HepG2 (cell line): Measurements from ENCODE around the gene PXMP4. TPM values are rescaled to one million over a fixed set of nuclear protein-coding genes. Genes with fewer than 3 reads are reported as not detected.

Source experiments
- AHR ChIP-seq: IDR thresholded peaks from 2 replicates; pipeline ENCODE4 v1.6.1; 2018; ENCODE audit warnings: missing genetic modification reagents, missing compliant biosample characterization
- ATM ChIP-seq: fragments of 450-650 bp; IDR thresholded peaks from 2 replicates; pipeline ENCODE4 v1.7.1; 2017; ENCODE audit warnings: mild to moderate bottlenecking, borderline replicate concordance
- MXI1 ChIP-seq: IDR thresholded peaks from 3 replicates; pipeline ENCODE4 v1.6.1; 2012; ENCODE audit warnings: low read depth, low read length, inconsistent platforms, borderline replicate concordance
- RFXANK ChIP-seq: IDR thresholded peaks from 2 replicates; pipeline ENCODE4 v1.6.1; 2016
- TARDBP ChIP-seq: sonication (generic); formaldehyde crosslinking; IDR thresholded peaks from 2 replicates; pipeline ENCODE4 v1.8.0; 2022; ENCODE audit warnings: mild to moderate bottlenecking, missing genetic modification reagents
- ZFYVE20 ChIP-seq: sonication (generic); formaldehyde crosslinking; IDR thresholded peaks from 2 replicates; pipeline ENCODE4 v1.8.0; 2023; ENCODE audit warnings: low read depth, mild to moderate bottlenecking, moderate library complexity, missing genetic modification reagents, borderline replicate concordance
- ZNF292 ChIP-seq: sonication (generic); formaldehyde crosslinking; IDR thresholded peaks from 2 replicates; pipeline ENCODE4 v1.8.1; 2022; ENCODE audit warnings: mild to moderate bottlenecking, low read depth, missing genetic modification reagents, borderline replicate concordance
- ZNF354B ChIP-seq: sonication (generic); formaldehyde crosslinking; IDR thresholded peaks from 2 replicates; pipeline ENCODE4 v1.8.0; 2022; ENCODE audit warnings: mild to moderate bottlenecking, missing genetic modification reagents
- ZNF362 ChIP-seq: sonication (generic); formaldehyde crosslinking; IDR thresholded peaks from 2 replicates; pipeline ENCODE4 v1.4.0; 2020; ENCODE audit warnings: missing genetic modification reagents, mild to moderate bottlenecking, borderline replicate concordance
- ZNF563 ChIP-seq: sonication (generic); formaldehyde crosslinking; IDR thresholded peaks from 2 replicates; pipeline ENCODE4 v1.8.0; 2022; ENCODE audit warnings: mild to moderate bottlenecking, moderate library complexity, missing genetic modification reagents
- ZNF564 ChIP-seq: sonication (generic); formaldehyde crosslinking; IDR thresholded peaks from 2 replicates; pipeline ENCODE4 v1.8.1; 2023; ENCODE audit warnings: mild to moderate bottlenecking, missing genetic modification reagents
- ZNF768 ChIP-seq: sonication (generic); formaldehyde crosslinking; IDR thresholded peaks from 2 replicates; pipeline ENCODE4 v1.4.0; 2020; ENCODE audit warnings: missing genetic modification reagents
- polyA plus RNA-seq, 8 experiments: library from polyadenylated mRNA; depleted of rRNA in 3 of 8; stranded (reverse) in 7 of 8; unstranded in 1 of 8; fragments of >200 nt; fragmentation: Illumina TruSeq in 4 of 8; extraction: Trizol in 4 of 8; gene quantifications; 2 replicates each; pipeline versions ENCODE4 v1.2.1 to v1.2.3, GENCODE V29; 2011 to 2016; ENCODE audit warnings: low read depth in 4 of 8, missing spikeins in 1 of 8, mixed read lengths in 1 of 8; ENCODE audit not compliant: insufficient read depth in 1 of 8
- total RNA-seq, 5 experiments: library from RNA; depleted of rRNA; stranded (reverse); fragments of >200 nt; fragmentation: Illumina TruSeq; extraction: Trizol; gene quantifications; 2 replicates each; pipeline ENCODE4 v1.2.3, GENCODE V29; 2016; ENCODE audit warnings: low read depth in 1 of 5
- TF ChIP-seq, protein P1 (sequence below), 2 experiments: sonication (generic) in 1 of 2; formaldehyde crosslinking in 1 of 2; IDR thresholded peaks; 2 replicates each; pipeline versions ENCODE4 v1.5.1 to v1.6.1; 2011 to 2020; ENCODE audit warnings: borderline replicate concordance in 1 of 2, low read depth in 1 of 2, low read length in 1 of 2, mild to moderate bottlenecking in 1 of 2, missing genetic modification reagents in 1 of 2, moderate library complexity in 1 of 2
- TF ChIP-seq, protein P2 (sequence below): IDR thresholded peaks from 2 replicates; pipeline ENCODE4 v1.6.1; 2016; ENCODE audit warnings: mild to moderate bottlenecking, missing biosample characterization, missing genetic modification reagents
- TF ChIP-seq, protein P3 (sequence below): sonication (generic); formaldehyde crosslinking; IDR thresholded peaks from 2 replicates; pipeline ENCODE4 v1.9.0; 2021; ENCODE audit warnings: missing genetic modification reagents, borderline replicate concordance
- TF ChIP-seq, protein P4 (sequence below): sonication (generic); formaldehyde crosslinking; IDR thresholded peaks from 2 replicates; pipeline ENCODE4 v1.8.1; 2023; ENCODE audit warnings: mild to moderate bottlenecking, inconsistent platforms, moderate library complexity, missing genetic modification reagents, borderline replicate concordance

Gene PXMP4
- total and polyA plus RNA-seq, 2 of the 13 experiments (the other 11 are each of a cell fraction or from before 2014, with no cell fraction given), result not detected

GRCh38 chr20:33686100-33686983 is 33.8 kb downstream of the PXMP4 start, which contains the start of gene E2F1 (continued):
- TF ChIP-seq, protein P1, sequence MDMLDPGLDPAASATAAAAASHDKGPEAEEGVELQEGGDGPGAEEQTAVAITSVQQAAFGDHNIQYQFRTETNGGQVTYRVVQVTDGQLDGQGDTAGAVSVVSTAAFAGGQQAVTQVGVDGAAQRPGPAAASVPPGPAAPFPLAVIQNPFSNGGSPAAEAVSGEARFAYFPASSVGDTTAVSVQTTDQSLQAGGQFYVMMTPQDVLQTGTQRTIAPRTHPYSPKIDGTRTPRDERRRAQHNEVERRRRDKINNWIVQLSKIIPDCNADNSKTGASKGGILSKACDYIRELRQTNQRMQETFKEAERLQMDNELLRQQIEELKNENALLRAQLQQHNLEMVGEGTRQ (IDR thresholded peaks at IDR 0.05; ENCODE audit: low read depth, low read length), result peak; percentile 46
- TF ChIP-seq, protein P1 (CRISPR knock-in tag; IDR thresholded peaks at IDR 0.05; ENCODE audit: borderline replicate concordance), result peak; percentile 77
- TF ChIP-seq, protein P2, sequence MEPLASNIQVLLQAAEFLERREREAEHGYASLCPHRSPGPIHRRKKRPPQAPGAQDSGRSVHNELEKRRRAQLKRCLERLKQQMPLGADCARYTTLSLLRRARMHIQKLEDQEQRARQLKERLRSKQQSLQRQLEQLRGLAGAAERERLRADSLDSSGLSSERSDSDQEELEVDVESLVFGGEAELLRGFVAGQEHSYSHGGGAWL (CRISPR knock-in tag), result peak; percentile 91
- peak; percentile 86 for TF ChIP-seq MXI1
- TF ChIP-seq TARDBP (CRISPR knock-in tag), result 0 out of 2 replicates have a peak, but pooled peaks have one; percentile 8
- no peak for TF ChIP-seq ZFYVE20
- 0 out of 2 replicates have a peak, but pooled peaks have one; percentile 48 for TF ChIP-seq ZNF354B (CRISPR knock-in tag)
- peak; percentile 78; the same call in 1 of the 2 replicates for TF ChIP-seq AHR (CRISPR knock-in tag)
- peak; percentile 76; the same call in 1 of the 2 replicates for TF ChIP-seq RFXANK (CRISPR knock-in tag)
- TF ChIP-seq, protein P3, sequence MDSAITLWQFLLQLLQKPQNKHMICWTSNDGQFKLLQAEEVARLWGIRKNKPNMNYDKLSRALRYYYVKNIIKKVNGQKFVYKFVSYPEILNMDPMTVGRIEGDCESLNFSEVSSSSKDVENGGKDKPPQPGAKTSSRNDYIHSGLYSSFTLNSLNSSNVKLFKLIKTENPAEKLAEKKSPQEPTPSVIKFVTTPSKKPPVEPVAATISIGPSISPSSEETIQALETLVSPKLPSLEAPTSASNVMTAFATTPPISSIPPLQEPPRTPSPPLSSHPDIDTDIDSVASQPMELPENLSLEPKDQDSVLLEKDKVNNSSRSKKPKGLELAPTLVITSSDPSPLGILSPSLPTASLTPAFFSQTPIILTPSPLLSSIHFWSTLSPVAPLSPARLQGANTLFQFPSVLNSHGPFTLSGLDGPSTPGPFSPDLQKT (CRISPR knock-in tag), result no peak
- peak; percentile 75; the same call in 1 of the 2 replicates for TF ChIP-seq ZNF564 (CRISPR knock-in tag)
- no peak; the same call in 1 of the 2 replicates for TF ChIP-seq ZNF292 (CRISPR knock-in tag)
- TF ChIP-seq ZNF362, result peak; percentile 30; the same call in 1 of the 2 replicates
- TF ChIP-seq, protein P4, sequence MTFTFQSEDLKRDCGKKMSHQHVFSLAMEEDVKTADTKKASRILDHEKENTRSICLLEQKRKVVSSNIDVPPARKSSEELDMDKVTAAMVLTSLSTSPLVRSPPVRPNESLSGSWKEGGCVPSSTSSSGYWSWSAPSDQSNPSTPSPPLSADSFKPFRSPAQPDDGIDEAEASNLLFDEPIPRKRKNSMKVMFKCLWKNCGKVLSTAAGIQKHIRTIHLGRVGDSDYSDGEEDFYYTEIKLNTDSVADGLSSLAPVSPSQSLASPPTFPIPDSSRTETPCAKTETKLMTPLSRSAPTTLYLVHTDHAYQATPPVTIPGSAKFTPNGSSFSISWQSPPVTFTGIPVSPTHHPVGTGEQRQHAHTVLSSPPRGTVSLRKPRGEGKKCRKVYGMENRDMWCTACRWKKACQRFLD (CRISPR knock-in tag), result peak; percentile 79; the same call in 1 of the 2 replicates
- peak; percentile 64; the same call in 1 of the 2 replicates for TF ChIP-seq ZNF768
- TF ChIP-seq ZNF563, result peak; percentile 92; the same call in 1 of the 2 replicates
- no peak for TF ChIP-seq ATM
